Measurements from ENCODE around the gene NAMPT.

DNA sequence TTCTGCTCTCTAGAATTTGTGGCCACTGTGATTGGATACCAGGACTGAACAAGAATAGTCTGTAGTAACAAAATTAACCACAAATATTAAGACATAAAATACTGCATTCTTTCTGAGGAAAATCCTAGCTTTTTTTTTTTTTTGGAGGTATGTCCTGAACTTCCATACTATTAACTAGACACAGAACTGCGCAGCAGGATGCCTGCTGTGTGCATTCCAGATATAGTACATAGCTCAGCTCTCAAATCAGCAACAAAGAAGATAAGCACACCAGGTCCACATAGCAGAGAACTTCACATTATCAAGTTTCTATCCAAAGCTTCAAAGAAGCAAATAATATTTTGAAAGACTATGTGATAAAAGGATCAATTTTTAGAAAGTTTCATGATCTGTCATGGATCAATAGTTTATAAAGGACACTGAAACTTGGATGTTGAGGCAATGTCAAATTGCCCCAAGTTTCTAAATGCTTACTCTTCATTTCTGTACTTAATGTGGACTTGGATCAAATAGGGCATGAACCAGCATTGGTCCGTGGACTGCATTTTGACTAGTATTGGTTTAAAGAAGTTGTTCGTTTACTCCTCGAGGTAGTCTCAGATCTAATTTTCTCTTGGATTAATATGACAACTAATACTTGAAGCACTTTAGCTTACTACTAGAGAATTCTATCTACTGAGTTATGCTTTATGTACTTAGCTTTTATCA is 15.4 kb downstream of the NAMPT start:
- TF ChIP-seq, protein P1, sequence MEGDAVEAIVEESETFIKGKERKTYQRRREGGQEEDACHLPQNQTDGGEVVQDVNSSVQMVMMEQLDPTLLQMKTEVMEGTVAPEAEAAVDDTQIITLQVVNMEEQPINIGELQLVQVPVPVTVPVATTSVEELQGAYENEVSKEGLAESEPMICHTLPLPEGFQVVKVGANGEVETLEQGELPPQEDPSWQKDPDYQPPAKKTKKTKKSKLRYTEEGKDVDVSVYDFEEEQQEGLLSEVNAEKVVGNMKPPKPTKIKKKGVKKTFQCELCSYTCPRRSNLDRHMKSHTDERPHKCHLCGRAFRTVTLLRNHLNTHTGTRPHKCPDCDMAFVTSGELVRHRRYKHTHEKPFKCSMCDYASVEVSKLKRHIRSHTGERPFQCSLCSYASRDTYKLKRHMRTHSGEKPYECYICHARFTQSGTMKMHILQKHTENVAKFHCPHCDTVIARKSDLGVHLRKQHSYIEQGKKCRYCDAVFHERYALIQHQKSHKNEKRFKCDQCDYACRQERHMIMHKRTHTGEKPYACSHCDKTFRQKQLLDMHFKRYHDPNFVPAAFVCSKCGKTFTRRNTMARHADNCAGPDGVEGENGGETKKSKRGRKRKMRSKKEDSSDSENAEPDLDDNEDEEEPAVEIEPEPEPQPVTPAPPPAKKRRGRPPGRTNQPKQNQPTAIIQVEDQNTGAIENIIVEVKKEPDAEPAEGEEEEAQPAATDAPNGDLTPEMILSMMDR (conservative IDR thresholded peaks at IDR 0.05 in 1 of 2, IDR thresholded peaks at IDR 0.05 in 1 of 2; ENCODE audit: low read depth in 1 of 2, low read length in 2 of 2): no peak
- no peak for TF ChIP-seq EZH2 (IDR thresholded peaks at IDR 0.05; ENCODE audit: low read length, missing control alignments)

Data from fibroblast of lung (primary cell).